Activated B cell treated with CpG ODN at 0.5 μM for 24 hours (primary cell): ENCODE data around the gene LCE3B. TPM values are rescaled to one million over a fixed set of nuclear protein-coding genes. Genes with fewer than 3 reads are reported as not detected.

Experiments used
- ATAC-seq: fragments of 200-7000 bp; cut with Tn5 transposase; one replicate; pipeline ENCODE4 v1.10.0; 2021; ENCODE audit warnings: low read depth, mild to moderate bottlenecking, moderate library complexity
- CTCF ChIA-PET: fragments of 350-600 bp; sonication (Branson Sonifier 250); formaldehyde crosslinking; loops from one replicate; lab custom pipeline; 2021; ENCODE audit warnings: antibody characterized with exemption; lab: Charles Lee
- POLR2A ChIA-PET: fragments of 350-600 bp; sonication (Branson Sonifier 250); formaldehyde crosslinking; loops from one replicate; lab custom pipeline; 2021; ENCODE audit warnings: antibody characterized with exemption; lab: Charles Lee
- DNase-seq: peaks from one replicate; pipeline ENCODE4 v3.0.0; 2022
- H3K27ac Mint-ChIP-seq: one replicate; pipeline ENCODE4 v1.8.0; 2020; ENCODE audit warnings: mixed read lengths
- H3K27me3 Mint-ChIP-seq: one replicate; pipeline ENCODE4 v1.8.0; 2021; ENCODE audit warnings: mixed read lengths
- H3K36me3 Mint-ChIP-seq: one replicate; pipeline ENCODE4 v1.8.0; 2021; ENCODE audit warnings: low read depth, mixed read lengths
- H3K4me1 Mint-ChIP-seq: one replicate; pipeline ENCODE4 v1.8.0; 2021; ENCODE audit warnings: mixed read lengths
- H3K4me3 Mint-ChIP-seq: one replicate; pipeline ENCODE4 v1.8.0; 2020; ENCODE audit warnings: mild to moderate bottlenecking, mixed read lengths
- H3K9me3 Mint-ChIP-seq: one replicate; pipeline ENCODE4 v1.8.0; 2020; ENCODE audit warnings: mixed read lengths
- CTCF ChIP-seq: fragments of 200-600 bp; IDR thresholded peaks from one replicate; pipeline ENCODE4 v1.8.0; 2022; ENCODE audit warnings: antibody characterized with exemption, mild to moderate bottlenecking
- intact Hi-C: fragments of 100-400 bp; cut with micrococcal nuclease; formaldehyde crosslinking; loops from one replicate; pipeline ENCODE4 v1.15.1; 2024
- total RNA-seq: library from RNA; stranded (reverse); gene quantifications from 2 replicates; pipeline ENCODE4 v1.2.3, GENCODE V29; 2022

The LCE3B gene
- total RNA-seq, 1 donor from 2014 or later, result not detected

DNA sequence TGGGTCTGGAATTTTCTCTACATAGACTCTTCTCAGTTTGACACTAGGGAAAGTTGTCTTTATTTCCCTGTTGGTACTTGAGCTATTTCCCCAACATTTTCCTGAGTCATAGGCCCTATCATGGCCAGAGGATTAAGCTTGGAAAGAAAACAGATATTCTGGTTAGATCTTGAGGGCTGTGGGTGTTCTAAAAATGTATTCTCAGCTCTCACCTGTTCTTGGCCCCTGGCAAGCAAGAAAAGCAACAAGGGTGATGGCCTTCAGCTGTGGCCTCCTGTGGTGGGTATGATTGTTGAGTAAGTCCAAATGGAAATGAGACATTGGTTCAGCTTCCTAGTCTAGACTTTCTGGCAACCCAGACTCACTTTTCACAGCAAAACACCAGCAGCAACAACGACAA lies 26.7 kb downstream of the LCE3B start:
- H3K4me1 Mint-ChIP-seq, result no peaks in the 10 kb centered on the region
- no peak overlapping the region for H3K4me3 Mint-ChIP-seq
- ATAC-seq (no peak), DNase-seq (no peak)
- CTCF ChIA-PET, result no interaction called here
- no peaks in the 10 kb centered on the region for H3K36me3 Mint-ChIP-seq
- no peak for TF ChIP-seq CTCF
- H3K9me3 Mint-ChIP-seq, result peaks cover 5% of the 10 kb centered on the region
- H3K27ac Mint-ChIP-seq, result no peak overlapping the region
- POLR2A ChIA-PET, result no interaction called here
- no peaks in the 10 kb centered on the region for H3K27me3 Mint-ChIP-seq
- intact Hi-C loops, result no loop called here

DNA sequence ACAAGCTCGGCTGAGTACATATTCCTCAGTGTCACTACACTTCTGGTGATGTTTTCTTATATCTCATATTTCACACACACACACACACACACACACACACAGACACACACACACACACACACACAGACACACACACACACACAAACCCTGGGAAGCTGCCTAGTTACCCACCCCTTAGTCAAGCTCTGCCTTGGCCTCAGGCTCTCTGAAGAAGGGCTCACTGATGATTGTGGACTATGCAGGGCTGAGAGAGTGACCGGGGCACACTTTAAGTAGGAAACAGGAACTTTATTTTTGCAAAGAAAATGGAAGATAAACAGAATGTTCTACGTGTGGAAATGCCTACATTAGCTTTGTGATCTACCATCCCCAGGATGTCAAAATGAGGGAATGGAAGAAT lies 30.3 kb downstream of the LCE3B start:
- ATAC-seq, result no peak
- H3K4me3 Mint-ChIP-seq, result no peak overlapping the region
- H3K36me3 Mint-ChIP-seq, result no peaks in the 10 kb centered on the region
- POLR2A ChIA-PET, result no interaction called here
- H3K9me3 Mint-ChIP-seq, result peaks cover 5% of the 10 kb centered on the region
- no peak for DNase-seq
- H3K27me3 Mint-ChIP-seq, result peaks cover 7% of the 10 kb centered on the region
- CTCF ChIA-PET, result no interaction called here
- H3K4me1 Mint-ChIP-seq, result no peaks in the 10 kb centered on the region
- H3K27ac Mint-ChIP-seq, result no peak overlapping the region
- TF ChIP-seq CTCF, result no peak
- intact Hi-C loops, result no loop called here

GRCh38 chr1:152645146-152645545 lies 31.5 kb downstream of the LCE3B start:
- DNase-seq (no peak), ATAC-seq (no peak)
- intact Hi-C loops, result no loop called here
- CTCF ChIA-PET, result no interaction called here
- H3K27ac Mint-ChIP-seq, result no peak overlapping the region
- no peak overlapping the region for H3K4me3 Mint-ChIP-seq
- POLR2A ChIA-PET, result no interaction called here
- no peak for TF ChIP-seq CTCF
- peaks cover 7% of the 10 kb centered on the region for H3K27me3 Mint-ChIP-seq
- H3K4me1 Mint-ChIP-seq, result no peaks in the 10 kb centered on the region
- H3K36me3 Mint-ChIP-seq, result no peaks in the 10 kb centered on the region
- no peaks in the 10 kb centered on the region for H3K9me3 Mint-ChIP-seq

GRCh38 chr1:152646656-152647055 lies 33.0 kb downstream of the LCE3B start:
- no peak for ATAC-seq
- intact Hi-C loops, result no loop called here
- Mint-ChIP-seq H3K27ac (no peak overlapping the region), H3K4me1 (no peaks in the 10 kb centered on the region), H3K9me3 (no peaks in the 10 kb centered on the region), H3K27me3 (peaks cover 11% of the 10 kb centered on the region), H3K4me3 (no peak overlapping the region), H3K36me3 (no peaks in the 10 kb centered on the region)
- ChIA-PET CTCF (no interaction called here), POLR2A (no interaction called here)
- DNase-seq, result no peak
- TF ChIP-seq CTCF, result no peak

DNA sequence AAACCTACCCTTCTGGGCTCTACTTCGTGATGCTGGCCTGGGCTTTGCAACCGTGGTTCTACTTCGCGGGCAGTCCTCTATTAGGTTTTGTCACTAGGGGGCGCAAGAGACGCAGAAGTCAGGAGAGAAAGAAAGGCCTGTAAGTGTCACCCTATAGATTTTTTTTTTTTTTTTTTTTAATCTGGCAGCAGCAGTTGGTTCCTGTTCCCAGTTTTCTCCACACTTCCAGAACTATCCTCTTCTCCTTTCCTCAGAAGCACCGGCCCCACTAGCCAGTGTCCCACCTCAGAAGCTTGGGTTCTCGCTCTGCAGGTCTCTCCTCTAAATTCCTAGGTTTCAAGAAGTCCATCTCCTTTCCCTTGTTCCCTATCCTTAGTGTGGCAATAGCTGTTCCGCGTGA lies 40.5 kb downstream of the LCE3B start:
- TF ChIP-seq CTCF, result no peak
- intact Hi-C loops, result loop anchor here (5.0 kb wide), 1 partner anchor 568 kb away; no protein-coding TSS in a partner anchor
- Mint-ChIP-seq H3K27me3 (peaks cover 13% of the 10 kb centered on the region), H3K4me1 (no peaks in the 10 kb centered on the region), H3K9me3 (no peaks in the 10 kb centered on the region), H3K36me3 (no peaks in the 10 kb centered on the region), H3K4me3 (no peak overlapping the region), H3K27ac (no peak overlapping the region)
- DNase-seq (no peak), ATAC-seq (no peak)
- CTCF ChIA-PET, result interaction anchor here (0.7 to 1.4 kb wide), 3 partner anchors 9 to 355 kb away, joined by 3 to 4 read pairs (median 3); partner anchors contain the start of gene LCE2D
- POLR2A ChIA-PET, result no interaction called here
